ENCODE measurements around the gene UGT2B11. TPM values are rescaled to one million over a fixed set of nuclear protein-coding genes. Genes with fewer than 3 reads are reported as not detected.
"Not testable (repeated sequence)": the region's sequence is repeated elsewhere in the genome, so short reads cannot be mapped to it uniquely, and the experiment has no call there.

The UGT2B11 gene
- polyA plus RNA-seq (0.10 and 0.22 TPM in 2 replicates), polyA minus RNA-seq (not detected in 2 replicates)

GRCh38 chr4:69214716-69215115 lies at the start of gene UGT2B11:
UGT2B11 (minus strand) TSS chr4:69214748; CDS start chr4:69214722, 26 bp downstream.
- Histone ChIP-seq H3K27ac (ENCODE audit: low read length) (no peak within 1 kb of the TSS), H3K27me3 (ENCODE audit: insufficient read depth, low read depth, low read length) (no peaks in the 10 kb centered on the region), H3K4me3 (ENCODE audit: low read length) (no peak within 1 kb of the TSS), H3K4me2 (ENCODE audit: low read length) (no peak within 1 kb of the TSS), H3K79me2 (replicated peaks; ENCODE audit: insufficient read depth, low read length) (no peaks in the 10 kb centered on the region), H2AFZ (ENCODE audit: low read depth, low read length) (no peak within 1 kb of the TSS), H3F3A (ENCODE audit: insufficient read depth, low read length, poor library complexity, severe bottlenecking) (no peaks in the 10 kb centered on the region), H3K36me3 (ENCODE audit: insufficient read depth, low read length) (no peaks in the 10 kb centered on the region), H3K9me3 (ENCODE audit: low read length) (no peaks in the 10 kb centered on the region), H4K20me1 (ENCODE audit: insufficient read depth) (no peaks in the 10 kb centered on the region), H3K9me2 (ENCODE audit: insufficient read depth, low read length) (no peaks in the 10 kb centered on the region), H3K9ac (ENCODE audit: low read length) (no peak within 1 kb of the TSS)
- no peak for TF ChIP-seq EP300 (conservative IDR thresholded peaks at IDR 0.05; ENCODE audit: poor library complexity, severe bottlenecking)
- TF ChIP-seq, protein P1, sequence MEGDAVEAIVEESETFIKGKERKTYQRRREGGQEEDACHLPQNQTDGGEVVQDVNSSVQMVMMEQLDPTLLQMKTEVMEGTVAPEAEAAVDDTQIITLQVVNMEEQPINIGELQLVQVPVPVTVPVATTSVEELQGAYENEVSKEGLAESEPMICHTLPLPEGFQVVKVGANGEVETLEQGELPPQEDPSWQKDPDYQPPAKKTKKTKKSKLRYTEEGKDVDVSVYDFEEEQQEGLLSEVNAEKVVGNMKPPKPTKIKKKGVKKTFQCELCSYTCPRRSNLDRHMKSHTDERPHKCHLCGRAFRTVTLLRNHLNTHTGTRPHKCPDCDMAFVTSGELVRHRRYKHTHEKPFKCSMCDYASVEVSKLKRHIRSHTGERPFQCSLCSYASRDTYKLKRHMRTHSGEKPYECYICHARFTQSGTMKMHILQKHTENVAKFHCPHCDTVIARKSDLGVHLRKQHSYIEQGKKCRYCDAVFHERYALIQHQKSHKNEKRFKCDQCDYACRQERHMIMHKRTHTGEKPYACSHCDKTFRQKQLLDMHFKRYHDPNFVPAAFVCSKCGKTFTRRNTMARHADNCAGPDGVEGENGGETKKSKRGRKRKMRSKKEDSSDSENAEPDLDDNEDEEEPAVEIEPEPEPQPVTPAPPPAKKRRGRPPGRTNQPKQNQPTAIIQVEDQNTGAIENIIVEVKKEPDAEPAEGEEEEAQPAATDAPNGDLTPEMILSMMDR (IDR thresholded peaks at IDR 0.05; ENCODE audit: poor library complexity, severe bottlenecking) = no peak
- TF ChIP-seq SMC3 (conservative IDR thresholded peaks at IDR 0.05; ENCODE audit: poor library complexity) = no peak
- no peak for TF ChIP-seq MXI1 (conservative IDR thresholded peaks at IDR 0.05; ENCODE audit: poor library complexity, severe bottlenecking)
- TF ChIP-seq, protein P2, sequence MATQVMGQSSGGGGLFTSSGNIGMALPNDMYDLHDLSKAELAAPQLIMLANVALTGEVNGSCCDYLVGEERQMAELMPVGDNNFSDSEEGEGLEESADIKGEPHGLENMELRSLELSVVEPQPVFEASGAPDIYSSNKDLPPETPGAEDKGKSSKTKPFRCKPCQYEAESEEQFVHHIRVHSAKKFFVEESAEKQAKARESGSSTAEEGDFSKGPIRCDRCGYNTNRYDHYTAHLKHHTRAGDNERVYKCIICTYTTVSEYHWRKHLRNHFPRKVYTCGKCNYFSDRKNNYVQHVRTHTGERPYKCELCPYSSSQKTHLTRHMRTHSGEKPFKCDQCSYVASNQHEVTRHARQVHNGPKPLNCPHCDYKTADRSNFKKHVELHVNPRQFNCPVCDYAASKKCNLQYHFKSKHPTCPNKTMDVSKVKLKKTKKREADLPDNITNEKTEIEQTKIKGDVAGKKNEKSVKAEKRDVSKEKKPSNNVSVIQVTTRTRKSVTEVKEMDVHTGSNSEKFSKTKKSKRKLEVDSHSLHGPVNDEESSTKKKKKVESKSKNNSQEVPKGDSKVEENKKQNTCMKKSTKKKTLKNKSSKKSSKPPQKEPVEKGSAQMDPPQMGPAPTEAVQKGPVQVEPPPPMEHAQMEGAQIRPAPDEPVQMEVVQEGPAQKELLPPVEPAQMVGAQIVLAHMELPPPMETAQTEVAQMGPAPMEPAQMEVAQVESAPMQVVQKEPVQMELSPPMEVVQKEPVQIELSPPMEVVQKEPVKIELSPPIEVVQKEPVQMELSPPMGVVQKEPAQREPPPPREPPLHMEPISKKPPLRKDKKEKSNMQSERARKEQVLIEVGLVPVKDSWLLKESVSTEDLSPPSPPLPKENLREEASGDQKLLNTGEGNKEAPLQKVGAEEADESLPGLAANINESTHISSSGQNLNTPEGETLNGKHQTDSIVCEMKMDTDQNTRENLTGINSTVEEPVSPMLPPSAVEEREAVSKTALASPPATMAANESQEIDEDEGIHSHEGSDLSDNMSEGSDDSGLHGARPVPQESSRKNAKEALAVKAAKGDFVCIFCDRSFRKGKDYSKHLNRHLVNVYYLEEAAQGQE (IDR thresholded peaks at IDR 0.05; ENCODE audit: borderline replicate concordance) = no peak
- no peak for TF ChIP-seq TAF1 (IDR thresholded peaks at IDR 0.05; ENCODE audit: low read depth)
- no peak for TF ChIP-seq POLR2AphosphoS5 (IDR thresholded peaks at IDR 0.05)
- no peak for TF ChIP-seq RAD21 (conservative IDR thresholded peaks at IDR 0.05)
- no peak for TF ChIP-seq EZH2 (IDR thresholded peaks at IDR 0.05; ENCODE audit: borderline replicate concordance, insufficient read depth, low read length, poor library complexity, severe bottlenecking)

DNA sequence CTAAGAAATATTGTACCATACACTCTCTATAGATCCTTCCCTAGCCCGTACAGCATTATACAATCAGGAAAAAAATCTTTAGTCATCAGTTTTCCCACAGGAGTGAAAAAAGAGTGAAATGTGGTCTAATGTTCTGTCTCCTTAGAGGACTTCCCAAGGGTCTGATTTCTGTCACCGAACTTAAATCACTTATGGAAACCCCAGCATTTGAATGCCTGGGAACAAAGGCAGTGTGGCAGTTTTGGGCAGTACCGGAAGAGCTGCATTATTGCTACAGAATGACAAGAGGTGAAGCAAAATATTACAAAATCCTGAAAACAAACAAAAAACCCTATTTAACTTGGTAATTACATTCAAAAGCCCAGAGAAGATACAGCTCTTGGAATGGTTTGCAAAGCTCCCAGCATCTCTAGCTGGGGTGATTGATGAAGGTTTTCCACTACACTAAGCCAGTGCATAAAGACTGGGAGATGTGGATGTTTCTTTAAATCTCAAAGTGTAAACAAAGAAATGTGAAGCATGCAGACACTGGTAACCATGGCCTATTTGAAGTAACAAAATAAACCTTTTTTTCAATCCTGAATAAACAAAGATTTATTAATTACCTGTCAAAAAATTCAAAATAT lies 38.7 kb upstream of the UGT2B11 start:
- not testable (repeated sequence) for H3K79me2 ChIP-seq (replicated peaks; ENCODE audit: insufficient read depth, low read length); H3K9me2 ChIP-seq (ENCODE audit: insufficient read depth, low read length); H3K36me3 ChIP-seq (ENCODE audit: insufficient read depth, low read length); H4K20me1 ChIP-seq (ENCODE audit: insufficient read depth); H3K9me3 ChIP-seq (ENCODE audit: low read length); H3F3A ChIP-seq (ENCODE audit: insufficient read depth, low read length, poor library complexity, severe bottlenecking); H3K4me3 ChIP-seq (ENCODE audit: low read length); H2AFZ ChIP-seq (ENCODE audit: low read depth, low read length); H3K27ac ChIP-seq (ENCODE audit: low read length); H3K9ac ChIP-seq (ENCODE audit: low read length); H3K4me2 ChIP-seq (ENCODE audit: low read length); H3K27me3 ChIP-seq (ENCODE audit: insufficient read depth, low read depth, low read length)

- H3K27ac ChIP-seq (ENCODE audit: low read length) = peak overlapping the region; percentile 24
- H4K20me1 ChIP-seq (ENCODE audit: insufficient read depth); H3K4me3 ChIP-seq (ENCODE audit: low read length); H3K9me3 ChIP-seq (ENCODE audit: low read length); H3K4me2 ChIP-seq (ENCODE audit: low read length); H2AFZ ChIP-seq (ENCODE audit: low read depth, low read length); H3K9ac ChIP-seq (ENCODE audit: low read length); H3K79me2 ChIP-seq (replicated peaks; ENCODE audit: insufficient read depth, low read length); H3K27me3 ChIP-seq (ENCODE audit: insufficient read depth, low read depth, low read length); H3K36me3 ChIP-seq (ENCODE audit: insufficient read depth, low read length); H3F3A ChIP-seq (ENCODE audit: insufficient read depth, low read length, poor library complexity, severe bottlenecking); H3K9me2 ChIP-seq (ENCODE audit: insufficient read depth, low read length): not testable (repeated sequence)
These were observed 36.3 kb upstream of the UGT2B11 start for GRCh38 chr4:69250884-69251283.

- not testable (repeated sequence) for H3K27ac ChIP-seq (ENCODE audit: low read length); H3F3A ChIP-seq (ENCODE audit: insufficient read depth, low read length, poor library complexity, severe bottlenecking); H4K20me1 ChIP-seq (ENCODE audit: insufficient read depth); H3K27me3 ChIP-seq (ENCODE audit: insufficient read depth, low read depth, low read length); H3K36me3 ChIP-seq (ENCODE audit: insufficient read depth, low read length); H3K9me3 ChIP-seq (ENCODE audit: low read length); H3K4me3 ChIP-seq (ENCODE audit: low read length); H3K9me2 ChIP-seq (ENCODE audit: insufficient read depth, low read length); H3K4me2 ChIP-seq (ENCODE audit: low read length); H2AFZ ChIP-seq (ENCODE audit: low read depth, low read length); H3K79me2 ChIP-seq (replicated peaks; ENCODE audit: insufficient read depth, low read length); H3K9ac ChIP-seq (ENCODE audit: low read length)
These were observed 28.2 kb upstream of the UGT2B11 start for GRCh38 chr4:69242562-69243240.

DNA sequence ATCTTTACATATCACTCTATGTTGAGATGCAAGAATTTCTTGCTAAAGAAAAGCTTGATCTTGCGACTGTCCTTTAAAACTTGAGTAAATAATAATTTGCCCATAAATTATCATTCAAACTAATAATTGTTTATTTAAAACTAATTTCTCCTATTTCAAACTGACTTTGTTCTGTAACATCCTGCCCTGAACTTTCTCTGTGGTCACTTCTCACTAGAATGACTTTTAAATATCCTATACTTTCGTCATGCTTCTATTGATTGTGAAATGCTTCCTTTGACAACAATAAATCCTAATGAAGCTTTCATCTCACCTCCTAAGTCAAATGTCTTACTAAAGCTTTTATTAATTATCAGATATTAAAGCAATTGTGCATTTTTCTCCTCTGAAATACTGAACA lies 27.2 kb upstream of the UGT2B11 start:
- H3K9ac ChIP-seq (ENCODE audit: low read length); H3F3A ChIP-seq (ENCODE audit: insufficient read depth, low read length, poor library complexity, severe bottlenecking); H2AFZ ChIP-seq (ENCODE audit: low read depth, low read length); H3K27me3 ChIP-seq (ENCODE audit: insufficient read depth, low read depth, low read length); H3K4me3 ChIP-seq (ENCODE audit: low read length); H3K79me2 ChIP-seq (replicated peaks; ENCODE audit: insufficient read depth, low read length); H4K20me1 ChIP-seq (ENCODE audit: insufficient read depth); H3K36me3 ChIP-seq (ENCODE audit: insufficient read depth, low read length); H3K9me2 ChIP-seq (ENCODE audit: insufficient read depth, low read length); H3K9me3 ChIP-seq (ENCODE audit: low read length); H3K4me2 ChIP-seq (ENCODE audit: low read length); H3K27ac ChIP-seq (ENCODE audit: low read length): not testable (repeated sequence)
